ENCODE data around the gene COL6A2.

Gene COL6A2

DNA sequence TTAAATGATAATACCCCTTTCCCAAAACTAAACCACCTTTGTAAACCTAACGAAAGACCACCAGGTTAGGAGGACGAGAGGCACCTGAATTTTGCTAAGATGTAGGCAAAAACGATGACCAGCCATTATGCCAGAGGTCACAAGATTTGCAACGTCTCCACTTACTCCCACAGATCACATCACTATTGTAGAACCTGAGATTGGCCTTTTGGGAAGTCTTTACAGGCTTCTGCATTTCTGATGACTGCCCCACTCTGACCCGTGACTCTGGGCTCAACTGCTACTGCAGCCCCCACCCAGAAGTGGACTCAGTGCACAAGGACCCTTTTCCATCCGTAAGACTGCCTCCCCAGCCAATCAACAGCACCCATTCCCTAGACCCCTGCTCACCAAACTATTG is 36.4 kb upstream of the COL6A2 start:
- no peak overlapping the region for H3K4me2 ChIP-seq (ENCODE audit: low read length, poor library complexity, severe bottlenecking)
- no peak for DNase-seq
- H4K8ac ChIP-seq (ENCODE audit: low read length) = no peak overlapping the region
- H3K79me1 ChIP-seq (replicated peaks; ENCODE audit: low read length, poor library complexity, severe bottlenecking) = no peaks in the 10 kb centered on the region
- H3K4me3 ChIP-seq (ENCODE audit: insufficient read depth in 1 of 2, low read depth in 1 of 2, low read length in 2 of 2) = no peak overlapping the region
- peaks cover 0 to 10% of the 10 kb centered on the region in 2 experiments for H3K36me3 ChIP-seq (ENCODE audit: control insufficient read depth in 1 of 2, insufficient read depth in 2 of 2, low read depth in 1 of 2, low read length in 2 of 2)
- WGBS = 68% methylated on average over 5 of the region's 6 CpGs
- H3K27me3 ChIP-seq (ENCODE audit: control insufficient read depth in 1 of 2, insufficient read depth in 1 of 2, low read length in 2 of 2) = no peaks in the 10 kb centered on the region
- no peak overlapping the region for H2BK15ac ChIP-seq (ENCODE audit: low read depth, poor library complexity, severe bottlenecking)
- H3K4me1 ChIP-seq (ENCODE audit: control insufficient read depth, insufficient read depth, low read depth, low read length) = peaks cover 28% of the 10 kb centered on the region
- H4K91ac ChIP-seq (ENCODE audit: low read length) = peak overlapping the region; percentile 80
- peak overlapping the region; percentile 92 to 98 for H2BK12ac ChIP-seq (ENCODE audit: low read length in 2 of 2)
- no peak overlapping the region for H2AFZ ChIP-seq (ENCODE audit: low read depth, low read length)
- H3K18ac ChIP-seq (ENCODE audit: low read depth in 1 of 2, low read length in 2 of 2) = peak overlapping the region; percentile 47 to 96
- H3K27ac ChIP-seq (ENCODE audit: low read length, poor library complexity, severe bottlenecking) = no peak overlapping the region
- no peak overlapping the region for H2BK5ac ChIP-seq (ENCODE audit: low read depth, low read length, poor library complexity, severe bottlenecking)
- peak overlapping the region; percentile 64 to 86 for H3K4ac ChIP-seq (ENCODE audit: low read depth in 1 of 2, low read length in 2 of 2)
- no peak overlapping the region for H3K23ac ChIP-seq (ENCODE audit: low read length in 2 of 2)
- peaks cover 9% of the 10 kb centered on the region for H3K9me3 ChIP-seq (ENCODE audit: control insufficient read depth, low read length)
- peak overlapping the region; percentile 71 for H3K9ac ChIP-seq (ENCODE audit: low read length)
- H2AK5ac ChIP-seq (ENCODE audit: low read length, severe bottlenecking) = peak overlapping the region; percentile 26
- H3K14ac ChIP-seq (ENCODE audit: low read length in 2 of 2) = no peak overlapping the region
- peak overlapping the region; percentile 50 for H2BK120ac ChIP-seq (ENCODE audit: low read depth, low read length)

DNA sequence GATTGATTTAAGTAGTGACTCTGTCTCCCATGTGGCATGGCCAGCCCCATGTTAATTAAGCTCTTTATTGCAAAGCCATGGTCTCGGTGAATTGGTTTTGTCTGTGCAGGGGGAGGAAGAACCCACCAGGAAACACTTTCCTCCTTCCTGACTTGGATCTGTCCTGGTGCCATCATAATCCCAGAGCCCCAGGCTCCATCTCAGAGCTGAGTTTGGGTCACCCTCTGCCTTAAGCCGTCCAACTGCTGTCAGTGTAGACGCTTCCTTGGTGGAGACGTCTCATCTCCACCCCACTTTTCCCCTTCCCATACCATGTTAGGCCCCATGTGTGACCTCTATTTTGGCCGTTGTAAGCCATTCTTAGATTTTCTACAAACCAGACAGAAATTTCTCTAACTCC is 36.0 kb upstream of the COL6A2 start:
- peak overlapping the region; percentile 96 to 98 for H2BK12ac ChIP-seq (ENCODE audit: low read length in 2 of 2)
- H2BK120ac ChIP-seq (ENCODE audit: low read depth, low read length) = peak overlapping the region; percentile 50
- H3K36me3 ChIP-seq (ENCODE audit: control insufficient read depth in 1 of 2, insufficient read depth in 2 of 2, low read depth in 1 of 2, low read length in 2 of 2) = peaks cover 0 to 9% of the 10 kb centered on the region in 2 experiments
- no peak overlapping the region for H3K23ac ChIP-seq (ENCODE audit: low read length in 2 of 2)
- no peaks in the 10 kb centered on the region for H3K79me1 ChIP-seq (replicated peaks; ENCODE audit: low read length, poor library complexity, severe bottlenecking)
- WGBS = 100% methylated on average over 4 of the region's 5 CpGs
- H3K4ac ChIP-seq (ENCODE audit: low read depth in 1 of 2, low read length in 2 of 2) = peak overlapping the region; percentile 64 to 86
- H3K18ac ChIP-seq (ENCODE audit: low read depth in 1 of 2, low read length in 2 of 2) = peak overlapping the region; percentile 47 to 56
- no peaks in the 10 kb centered on the region for H3K27me3 ChIP-seq (ENCODE audit: control insufficient read depth in 1 of 2, insufficient read depth in 1 of 2, low read length in 2 of 2)
- DNase-seq = no peak
- no peak overlapping the region for H2AFZ ChIP-seq (ENCODE audit: low read depth, low read length)
- no peak overlapping the region for H2BK5ac ChIP-seq (ENCODE audit: low read depth, low read length, poor library complexity, severe bottlenecking)
- H4K8ac ChIP-seq (ENCODE audit: low read length) = no peak overlapping the region
- peak overlapping the region in 1 of 2 experiments; percentile 11 for H3K4me3 ChIP-seq (ENCODE audit: insufficient read depth in 1 of 2, low read depth in 1 of 2, low read length in 2 of 2)
- no peak overlapping the region for H4K91ac ChIP-seq (ENCODE audit: low read length)
- peak overlapping the region; percentile 43 for H2AK5ac ChIP-seq (ENCODE audit: low read length, severe bottlenecking)
- H3K27ac ChIP-seq (ENCODE audit: low read length, poor library complexity, severe bottlenecking) = no peak overlapping the region
- no peak overlapping the region for H3K14ac ChIP-seq (ENCODE audit: low read length in 2 of 2)
- H3K4me2 ChIP-seq (ENCODE audit: low read length, poor library complexity, severe bottlenecking) = no peak overlapping the region
- H3K9me3 ChIP-seq (ENCODE audit: control insufficient read depth, low read length) = peaks cover 9% of the 10 kb centered on the region
- H3K9ac ChIP-seq (ENCODE audit: low read length) = peak overlapping the region; percentile 71
- peaks cover 28% of the 10 kb centered on the region for H3K4me1 ChIP-seq (ENCODE audit: control insufficient read depth, insufficient read depth, low read depth, low read length)
- H2BK15ac ChIP-seq (ENCODE audit: low read depth, poor library complexity, severe bottlenecking) = no peak overlapping the region

DNA sequence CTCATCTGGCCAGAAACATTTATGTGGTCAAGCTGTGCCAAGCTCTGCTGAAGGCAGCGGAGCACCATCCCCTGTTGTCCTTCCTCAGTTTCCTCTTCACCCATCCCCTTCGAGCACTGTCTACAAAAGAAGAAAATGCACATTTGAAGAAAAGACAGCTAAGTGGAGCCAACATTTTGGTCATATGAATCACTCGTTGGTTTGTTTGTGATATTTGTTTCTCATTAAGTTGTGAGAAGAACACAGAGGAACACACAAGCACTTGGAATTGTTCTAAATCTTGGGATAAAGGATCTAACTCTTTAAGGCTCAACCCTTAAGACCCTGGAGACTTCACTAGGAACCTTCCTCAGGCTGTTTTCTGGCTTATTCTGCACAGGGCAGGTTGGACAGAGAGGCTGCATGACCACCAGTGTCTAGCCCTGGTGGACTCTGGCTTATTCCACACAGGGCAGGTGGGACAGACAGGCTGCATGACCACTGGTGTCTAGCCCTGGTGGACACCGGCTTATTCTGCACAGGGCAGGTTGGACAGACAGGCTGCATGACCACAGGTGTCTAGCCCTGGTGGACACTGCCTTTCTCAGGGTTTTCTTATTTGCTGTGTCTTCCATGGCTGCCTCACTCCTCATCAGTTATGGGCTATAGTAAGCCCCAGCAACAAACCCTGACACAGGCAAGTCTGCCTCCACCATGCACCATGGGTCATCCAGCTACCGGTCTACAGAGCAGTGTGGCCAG is 35.3 kb upstream of the COL6A2 start:
- H3K4me3 ChIP-seq (ENCODE audit: insufficient read depth in 1 of 2, low read depth in 1 of 2, low read length in 2 of 2) = peak overlapping the region in 1 of 2 experiments; percentile 11
- H2AFZ ChIP-seq (ENCODE audit: low read depth, low read length) = no peak overlapping the region

DNA sequence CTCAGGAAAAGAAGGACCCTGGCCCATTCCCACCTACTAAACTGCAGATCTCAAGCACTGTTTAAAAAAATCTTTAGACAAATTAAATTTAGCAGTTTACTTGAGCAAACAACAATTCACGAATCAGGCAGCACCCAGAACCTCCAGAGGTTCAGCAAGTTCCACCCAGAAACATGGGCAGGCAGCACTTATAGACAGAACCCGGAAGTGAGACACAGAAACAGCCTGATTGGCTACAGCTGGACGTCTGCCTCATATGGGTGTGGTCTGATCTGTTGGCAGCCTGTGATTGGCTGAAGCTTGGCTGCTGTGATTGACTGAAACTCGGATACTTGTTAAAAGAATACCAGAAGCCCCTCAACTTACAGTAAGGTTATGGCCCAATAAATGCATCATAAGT is 34.7 kb upstream of the COL6A2 start:
- no peak overlapping the region for H3K4me2 ChIP-seq (ENCODE audit: low read length, poor library complexity, severe bottlenecking)
- no peak overlapping the region for H3K4me3 ChIP-seq (ENCODE audit: insufficient read depth in 1 of 2, low read depth in 1 of 2, low read length in 2 of 2)
- H4K8ac ChIP-seq (ENCODE audit: low read length) = no peak overlapping the region
- 73% methylated on average over 3 of the region's 4 CpGs for WGBS
- H3K4me1 ChIP-seq (ENCODE audit: control insufficient read depth, insufficient read depth, low read depth, low read length) = peaks cover 27% of the 10 kb centered on the region
- no peak for DNase-seq
- peaks cover 9% of the 10 kb centered on the region for H3K9me3 ChIP-seq (ENCODE audit: control insufficient read depth, low read length)
- peaks cover 0 to 6% of the 10 kb centered on the region in 2 experiments for H3K36me3 ChIP-seq (ENCODE audit: control insufficient read depth in 1 of 2, insufficient read depth in 2 of 2, low read depth in 1 of 2, low read length in 2 of 2)
- H2BK120ac ChIP-seq (ENCODE audit: low read depth, low read length) = no peak overlapping the region
- H3K27me3 ChIP-seq (ENCODE audit: control insufficient read depth in 1 of 2, insufficient read depth in 1 of 2, low read length in 2 of 2) = no peaks in the 10 kb centered on the region
- H3K23ac ChIP-seq (ENCODE audit: low read length in 2 of 2) = no peak overlapping the region
- H3K79me1 ChIP-seq (replicated peaks; ENCODE audit: low read length, poor library complexity, severe bottlenecking) = no peaks in the 10 kb centered on the region
- H3K14ac ChIP-seq (ENCODE audit: low read length in 2 of 2) = no peak overlapping the region
- no peak overlapping the region for H3K4ac ChIP-seq (ENCODE audit: low read depth in 1 of 2, low read length in 2 of 2)
- peak overlapping the region; percentile 92 for H4K91ac ChIP-seq (ENCODE audit: low read length)
- peak overlapping the region; percentile 75 to 100 for H2BK12ac ChIP-seq (ENCODE audit: low read length in 2 of 2)
- peak overlapping the region; percentile 71 for H3K9ac ChIP-seq (ENCODE audit: low read length)
- H3K27ac ChIP-seq (ENCODE audit: low read length, poor library complexity, severe bottlenecking) = no peak overlapping the region
- H2BK15ac ChIP-seq (ENCODE audit: low read depth, poor library complexity, severe bottlenecking) = no peak overlapping the region
- no peak overlapping the region for H2AK5ac ChIP-seq (ENCODE audit: low read length, severe bottlenecking)
- no peak overlapping the region for H2AFZ ChIP-seq (ENCODE audit: low read depth, low read length)
- H2BK5ac ChIP-seq (ENCODE audit: low read depth, low read length, poor library complexity, severe bottlenecking) = no peak overlapping the region
- H3K18ac ChIP-seq (ENCODE audit: low read depth in 1 of 2, low read length in 2 of 2) = peak overlapping the region in 1 of 2 experiments; percentile 93

More for the DNA sequence above, 35.3 kb upstream of the COL6A2 start:
- Histone ChIP-seq H3K36me3 (ENCODE audit: control insufficient read depth in 1 of 2, insufficient read depth in 2 of 2, low read depth in 1 of 2, low read length in 2 of 2) (peaks cover 0 to 6% of the 10 kb centered on the region in 2 experiments), H3K4ac (ENCODE audit: low read depth in 1 of 2, low read length in 2 of 2) (peak overlapping the region in 1 of 2 experiments; percentile 83), H2BK15ac (ENCODE audit: low read depth, poor library complexity, severe bottlenecking) (no peak overlapping the region), H2BK5ac (ENCODE audit: low read depth, low read length, poor library complexity, severe bottlenecking) (no peak overlapping the region), H2AK5ac (ENCODE audit: low read length, severe bottlenecking) (peak overlapping the region; percentile 41), H3K14ac (ENCODE audit: low read length in 2 of 2) (peak overlapping the region in 1 of 2 experiments; percentile 92), H4K8ac (ENCODE audit: low read length) (peak overlapping the region; percentile 38), H2BK120ac (ENCODE audit: low read depth, low read length) (peak overlapping the region; percentile 50), H3K23ac (ENCODE audit: low read length in 2 of 2) (no peak overlapping the region), H3K27ac (ENCODE audit: low read length, poor library complexity, severe bottlenecking) (no peak overlapping the region), H4K91ac (ENCODE audit: low read length) (peak overlapping the region; percentile 92), H3K9me3 (ENCODE audit: control insufficient read depth, low read length) (peaks cover 9% of the 10 kb centered on the region), H2BK12ac (ENCODE audit: low read length in 2 of 2) (peak overlapping the region; percentile 98 to 100), H3K4me2 (ENCODE audit: low read length, poor library complexity, severe bottlenecking) (no peak overlapping the region), H3K4me1 (ENCODE audit: control insufficient read depth, insufficient read depth, low read depth, low read length) (peaks cover 27% of the 10 kb centered on the region), H3K27me3 (ENCODE audit: control insufficient read depth in 1 of 2, insufficient read depth in 1 of 2, low read length in 2 of 2) (no peaks in the 10 kb centered on the region), H3K18ac (ENCODE audit: low read depth in 1 of 2, low read length in 2 of 2) (peak overlapping the region; percentile 59 to 93), H3K9ac (ENCODE audit: low read length) (peak overlapping the region; percentile 71), H3K79me1 (replicated peaks; ENCODE audit: low read length, poor library complexity, severe bottlenecking) (no peaks in the 10 kb centered on the region)
- WGBS = 93% methylated on average over 4 of the region's 5 CpGs
- DNase-seq = no peak

Data from mesenchymal stem cell (in vitro differentiated cells and primary cell).